ENCODE results near the gene RAB37. TPM values are rescaled to one million over a fixed set of nuclear protein-coding genes. Genes with fewer than 3 reads are reported as not detected.

Gene RAB37
- total and polyA plus RNA-seq, 2 of the 8 experiments (the other 6 are each of a cell fraction or from before 2014, with no cell fraction given) = 5.5 to 6.1 TPM

DNA sequence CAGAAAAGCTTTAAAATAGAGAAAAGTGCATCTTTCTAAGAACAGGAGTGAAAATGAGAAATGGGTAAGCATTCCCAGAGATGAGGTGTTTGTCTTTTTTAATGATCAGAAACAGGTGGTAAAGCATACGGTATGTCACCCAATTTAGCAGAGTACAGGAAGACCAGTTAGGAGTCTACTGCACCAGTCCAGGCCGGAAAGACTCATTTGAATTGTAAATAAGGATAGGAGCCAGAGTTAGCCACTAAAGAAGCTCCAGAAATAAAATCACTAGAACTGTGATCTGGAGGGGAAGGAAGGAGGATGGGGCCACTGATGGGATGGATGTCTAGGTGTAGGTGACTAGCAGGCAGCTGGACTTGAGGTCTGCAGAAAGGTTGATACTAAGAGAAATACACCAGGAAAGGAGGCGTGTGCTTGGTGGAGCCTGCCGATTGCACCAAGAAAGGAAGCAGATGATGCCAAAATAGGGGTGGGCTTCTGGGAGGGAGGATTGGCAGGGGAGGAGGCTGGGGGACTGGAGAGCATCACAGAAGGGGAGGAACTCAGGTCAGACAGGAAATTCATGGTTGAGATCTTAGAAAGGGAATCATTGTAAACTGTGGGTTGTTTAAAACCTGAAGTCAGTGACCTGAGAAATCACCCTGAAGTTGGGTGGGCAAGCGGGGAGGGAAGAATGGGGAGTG is 47.2 kb downstream of the RAB37 start (continued):
- no peak for TF ChIP-seq CHD7 (IDR thresholded peaks at IDR 0.05; ENCODE audit: insufficient replicate concordance, low read length)
- TF ChIP-seq TAF1 (IDR thresholded peaks at IDR 0.05; ENCODE audit: low read depth, low read length) = no peak
- no peak for TF ChIP-seq HDAC6 (IDR thresholded peaks at IDR 0.05; ENCODE audit: low read depth, low read length)
- TF ChIP-seq RNF2 (IDR thresholded peaks at IDR 0.05; ENCODE audit: borderline replicate concordance, low read depth, low read length, missing control alignments, poor library complexity, severe bottlenecking) = no peak
- TF ChIP-seq KDM1A (IDR thresholded peaks at IDR 0.05; ENCODE audit: borderline replicate concordance, low read length) = no peak
- no peak for TF ChIP-seq PHF8 (conservative IDR thresholded peaks at IDR 0.05; ENCODE audit: low read depth, low read length)
- no peak for TF ChIP-seq JUN (IDR thresholded peaks at IDR 0.05; ENCODE audit: low read depth, low read length)
- TF ChIP-seq SRF (IDR thresholded peaks at IDR 0.05; ENCODE audit: low read depth, low read length) = no peak
- TF ChIP-seq POLR2AphosphoS5 (IDR thresholded peaks at IDR 0.05; ENCODE audit: low read depth, low read length) = no peak
- TF ChIP-seq RBBP5 (IDR thresholded peaks at IDR 0.05; ENCODE audit: borderline replicate concordance, low read depth, low read length) = no peak
- no peak for TF ChIP-seq POU5F1 (IDR thresholded peaks at IDR 0.05; ENCODE audit: low read depth, low read length)

Data from H1 (cell line).